ENCODE data around the gene CREB3L1.

CREB3L1 gene

GRCh38 chr11:46249103-46249937 is 28.1 kb upstream of the CREB3L1 start:
- TF ChIP-seq CTCF (IDR thresholded peaks at IDR 0.05) = no peak
- H3K4me3 ChIP-seq = no peak overlapping the region
- DNase-seq (ENCODE audit: low spot score) = no peak
- no peak overlapping the region for H3K27ac ChIP-seq

GRCh38 chr11:46249938-46250744 is 27.3 kb upstream of the CREB3L1 start:
- DNase-seq (ENCODE audit: low spot score) = no peak
- TF ChIP-seq CTCF (IDR thresholded peaks at IDR 0.05) = no peak
- Histone ChIP-seq H3K27ac (no peak overlapping the region), H3K4me3 (no peak overlapping the region)

GRCh38 chr11:46250745-46251052 is 26.8 kb upstream of the CREB3L1 start:
- no peak overlapping the region for H3K27ac ChIP-seq
- no peak for TF ChIP-seq CTCF (IDR thresholded peaks at IDR 0.05)
- H3K4me3 ChIP-seq = no peak overlapping the region
- no peak for DNase-seq (ENCODE audit: low spot score)

- H3K27ac ChIP-seq = no peak overlapping the region
- DNase-seq (ENCODE audit: low spot score) = no peak
- TF ChIP-seq CTCF (IDR thresholded peaks at IDR 0.05) = no peak
- H3K4me3 ChIP-seq = no peak overlapping the region
These were observed 25.5 kb upstream of the CREB3L1 start for GRCh38 chr11:46251954-46252353.

GRCh38 chr11:46252373-46252914 is 25.0 kb upstream of the CREB3L1 start:
- no peak overlapping the region for H3K27ac ChIP-seq
- DNase-seq (ENCODE audit: low spot score) = no peak
- TF ChIP-seq CTCF (IDR thresholded peaks at IDR 0.05) = no peak
- H3K4me3 ChIP-seq = no peak overlapping the region

- Histone ChIP-seq H3K27ac (no peak overlapping the region), H3K4me3 (no peak overlapping the region)
- TF ChIP-seq CTCF (IDR thresholded peaks at IDR 0.05) = no peak
- DNase-seq (ENCODE audit: low spot score) = no peak
These were observed 24.0 kb upstream of the CREB3L1 start for GRCh38 chr11:46253258-46254132.

Measured in coronary artery (tissue), 2 donors.